HepG2 (cell line): ENCODE results near the gene SKI. TPM values are rescaled to one million over a fixed set of nuclear protein-coding genes. Genes with fewer than 3 reads are reported as not detected.

Experiments used
- ATAC-seq: fragments of 200-7000 bp; cut with Tn5 transposase; 3 replicates; pipeline ENCODE4 v1.9.1; 2020; ENCODE audit warnings: mild to moderate bottlenecking, moderate library complexity
- BruUV-seq: library from RNA; stranded (reverse); fragments of 400-500 nt; replicated peaks from 2 replicates; lab custom pipeline; 2021; lab: Mats Ljungman, UMichigan
- CTCF ChIA-PET: fragments of 300-600 bp; formaldehyde crosslinking; extraction: SDS; loops from one replicate; lab custom pipeline; 2021; ENCODE audit warnings: low total read pairs, inconsistent platforms, low intra/inter-chr PET ratio; lab: Yijun Ruan, JAX
- POLR2A ChIA-PET: fragments of 350-600 bp; sonication (Branson Sonifier 250); formaldehyde crosslinking; loops from one replicate; lab custom pipeline; 2020; ENCODE audit warnings: antibody characterized with exemption, inconsistent platforms; lab: Yijun Ruan, JAX
- DNase-seq: peaks from one replicate; pipeline ENCODE4 v3.0.0-alpha.2; 2015; ENCODE audit warnings: low spot score
- FAIRE-seq: peaks from 3 replicates; lab custom pipeline; 2011; peaks lifted over from hg19 to GRCh38; lab: Jason Lieb, UNC
- H2AFZ ChIP-seq: one replicate; pipeline ENCODE4 v1.6.1; 2011; ENCODE audit warnings: low read length, inconsistent platforms
- H3K27ac ChIP-seq: fragments of 300-600 bp; 3 replicates; pipeline ENCODE4 v1.8.0; 2011; ENCODE audit warnings: mixed run types, mild to moderate bottlenecking, mixed read lengths, low read length, inconsistent platforms; ENCODE audit not compliant: insufficient read depth; ENCODE audit errors: extremely low read length
- H3K27me3 ChIP-seq, 2 experiments: fragments of 200-600 bp in 1 of 2; 2 replicates in 1 of 2; 3 replicates in 1 of 2; pipeline versions ENCODE4 v1.6.0 to v1.8.0; 2011; ENCODE audit warnings: low read length in 2 of 2, mild to moderate bottlenecking in 2 of 2, moderate library complexity in 2 of 2, inconsistent platforms in 1 of 2; ENCODE audit not compliant: insufficient read depth in 2 of 2, control insufficient read depth in 1 of 2
- H3K36me3 ChIP-seq, 2 experiments: fragments of 200-600 bp in 1 of 2; replicated peaks in 1 of 2; 2 replicates in 1 of 2; 3 replicates in 1 of 2; pipeline versions ENCODE4 v1.5.1 to v1.8.0; 2011; ENCODE audit warnings: low read length in 2 of 2, inconsistent platforms in 1 of 2; ENCODE audit not compliant: insufficient read depth in 2 of 2, control insufficient read depth in 1 of 2
- H3K4me1 ChIP-seq: 2 replicates; pipeline ENCODE4 v1.5.1; 2012; ENCODE audit warnings: low read length, inconsistent platforms; ENCODE audit not compliant: insufficient read depth
- H3K4me2 ChIP-seq: 2 replicates; pipeline ENCODE4 v1.6.0; 2011; ENCODE audit warnings: low read depth, low read length, inconsistent platforms
- H3K4me3 ChIP-seq, 3 experiments: fragments of 200-600 bp in 1 of 3; sonication (generic), shearing (Covaris generic) in 1 of 3; replicated peaks in 1 of 3; 2 replicates each; pipeline ENCODE4 v1.5.1; 2011 to 2016; ENCODE audit warnings: low read length in 3 of 3, inconsistent platforms in 2 of 3, low read depth in 2 of 3, mild to moderate bottlenecking in 2 of 3, control low read depth in 1 of 3, mixed read lengths in 1 of 3; ENCODE audit not compliant: insufficient read depth in 1 of 3
- H3K79me2 ChIP-seq: one replicate; pipeline ENCODE4 v1.6.1; 2011; ENCODE audit warnings: low read length, inconsistent platforms; ENCODE audit not compliant: insufficient read depth
- H3K9ac ChIP-seq: 2 replicates; pipeline ENCODE4 v1.6.0; 2011; ENCODE audit warnings: mild to moderate bottlenecking, low read depth, low read length, inconsistent platforms; ENCODE audit not compliant: insufficient read depth
- H3K9me3 ChIP-seq: 2 replicates; pipeline ENCODE4 v1.5.1; 2012; ENCODE audit warnings: mild to moderate bottlenecking, low read length
- H4K20me1 ChIP-seq: 2 replicates; pipeline ENCODE4 v1.6.0; 2011; ENCODE audit warnings: inconsistent platforms, mild to moderate bottlenecking, low read length, moderate library complexity; ENCODE audit not compliant: insufficient read depth
- BHLHE40 ChIP-seq: IDR thresholded peaks from 2 replicates; pipeline ENCODE4 v1.6.1; 2011; ENCODE audit warnings: low read length, improper control_type of control experiment
- CREM ChIP-seq, 2 experiments: sonication (generic) in 1 of 2; formaldehyde crosslinking in 1 of 2; IDR thresholded peaks; 2 replicates each; pipeline versions ENCODE4 v1.4.0 to v1.6.1; 2016 to 2020; ENCODE audit warnings: antibody characterized with exemption in 1 of 2, mild to moderate bottlenecking in 1 of 2, missing genetic modification reagents in 1 of 2
- HOXA3 ChIP-seq: sonication (generic); formaldehyde crosslinking; IDR thresholded peaks from 2 replicates; pipeline ENCODE4 v1.5.0; 2020; ENCODE audit warnings: missing genetic modification reagents
- RBFOX2 ChIP-seq: fragments of 200-400 bp; formaldehyde crosslinking; IDR thresholded peaks from 2 replicates; pipeline ENCODE4 v1.6.1; 2017; ENCODE audit warnings: low read depth, mild to moderate bottlenecking, low read length
- SNRNP70 ChIP-seq: fragments of 200-400 bp; formaldehyde crosslinking; IDR thresholded peaks from 2 replicates; pipeline ENCODE4 v1.6.1; 2017; ENCODE audit warnings: mild to moderate bottlenecking, low read depth, low read length, moderate library complexity
- ZNF441 ChIP-seq: sonication (generic); formaldehyde crosslinking; IDR thresholded peaks from 2 replicates; pipeline ENCODE4 v1.7.0; 2021; ENCODE audit warnings: missing genetic modification reagents, borderline replicate concordance
- ZNF674 ChIP-seq: sonication (generic); formaldehyde crosslinking; IDR thresholded peaks from 2 replicates; pipeline ENCODE4 v1.5.0; 2020; ENCODE audit warnings: low read depth, mild to moderate bottlenecking, missing genetic modification reagents
- ZNF747 ChIP-seq: sonication (generic); formaldehyde crosslinking; IDR thresholded peaks from 2 replicates; pipeline ENCODE4 v1.8.1; 2023; ENCODE audit warnings: missing genetic modification reagents, mild to moderate bottlenecking, borderline replicate concordance
- WGBS: methylation state at CpG from one replicate; pipeline ENCODE4 v1.1.6; 2017; ENCODE audit warnings: low lambda C conversion rate; 5-methylcytosine and 5-hydroxymethylcytosine counted together
- in situ Hi-C: cut with HindIII; loops from 2 replicates; pipeline ENCODE4 v1.10.0; 2017; ENCODE audit warnings: low pct_unique_long_range_greater_than_20kb; ENCODE audit not compliant: extremely low pct_ligation_motif_present
- intact Hi-C: fragments of 100-400 bp; cut with micrococcal nuclease; formaldehyde crosslinking; loops from one replicate; pipeline ENCODE4 v1.10.0; 2022; ENCODE audit not compliant: unreplicated experiment
- polyA plus RNA-seq, 8 experiments: library from polyadenylated mRNA; depleted of rRNA in 3 of 8; stranded (reverse) in 7 of 8; unstranded in 1 of 8; fragments of >200 nt; fragmentation: Illumina TruSeq in 4 of 8; extraction: Trizol in 4 of 8; gene quantifications; 2 replicates each; pipeline versions ENCODE4 v1.2.1 to v1.2.3, GENCODE V29; 2011 to 2016; ENCODE audit warnings: low read depth in 4 of 8, missing spikeins in 1 of 8, mixed read lengths in 1 of 8; ENCODE audit not compliant: insufficient read depth in 1 of 8
- total RNA-seq, 5 experiments: library from RNA; depleted of rRNA; stranded (reverse); fragments of >200 nt; fragmentation: Illumina TruSeq; extraction: Trizol; gene quantifications; 2 replicates each; pipeline ENCODE4 v1.2.3, GENCODE V29; 2016; ENCODE audit warnings: low read depth in 1 of 5
- TF ChIP-seq, protein P1 (sequence below): sonication (generic); formaldehyde crosslinking; IDR thresholded peaks from 2 replicates; pipeline ENCODE4 v1.4.0; 2020; ENCODE audit warnings: missing genetic modification reagents

Gene SKI
- total and polyA plus RNA-seq, 2 of the 13 experiments (the other 11 are each of a cell fraction or from before 2014, with no cell fraction given), result 4.7 to 6.9 TPM

DNA sequence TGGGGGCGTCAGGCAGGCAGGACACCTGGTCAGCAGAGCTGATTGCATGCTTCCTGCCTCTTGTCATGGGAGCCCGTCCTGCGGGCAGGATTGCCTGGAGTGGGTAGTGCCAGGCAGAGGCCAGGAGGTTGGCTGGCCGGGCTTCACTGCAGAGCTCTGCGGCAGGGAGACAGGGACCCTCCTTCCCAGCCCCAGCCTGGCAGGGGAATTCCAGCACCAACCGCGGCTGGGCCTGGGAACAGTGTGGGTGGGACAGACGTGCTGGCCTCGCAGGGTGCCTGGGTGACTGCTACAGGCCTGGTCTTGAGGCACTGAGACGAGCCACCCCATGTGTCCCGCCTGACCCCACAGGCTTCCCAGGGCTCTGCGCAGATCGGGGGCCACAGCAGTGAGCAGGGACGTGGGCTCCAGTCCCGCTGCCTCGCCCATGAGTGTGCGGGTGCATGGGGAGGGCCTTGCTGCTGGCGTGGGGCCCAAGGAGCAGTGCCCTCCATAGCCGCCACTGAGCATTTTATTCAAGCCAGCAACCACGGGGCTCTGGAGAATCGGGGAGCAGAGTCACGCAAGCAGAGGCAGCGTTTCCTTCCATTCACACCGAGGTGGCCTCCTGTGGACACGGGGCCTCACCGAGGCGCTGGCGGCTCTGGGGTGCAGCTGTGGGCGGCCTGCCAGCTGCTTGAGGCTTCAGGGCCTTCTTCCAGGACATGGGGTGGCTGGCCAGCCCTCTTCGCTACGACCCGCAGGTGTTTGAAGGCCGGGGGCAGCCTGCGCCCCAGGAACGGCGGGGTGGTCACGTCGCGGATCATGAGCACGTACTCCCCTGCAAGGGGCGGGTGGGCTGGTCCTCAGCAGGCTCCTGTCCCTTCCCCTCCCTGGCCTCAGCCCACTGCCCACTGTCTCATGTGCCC, 92.9 kb downstream of the SKI start:
- no peak overlapping the region for H3K4me2 ChIP-seq
- H3K9ac ChIP-seq, result no peak overlapping the region
- intact Hi-C loops, result no loop called here
- FAIRE-seq (no peak), DNase-seq (no peak), ATAC-seq (no peak)
- H3K27me3 ChIP-seq, result peaks cover 21 to 75% of the 10 kb centered on the region in 2 experiments
- H3K79me2 ChIP-seq, result no peaks in the 10 kb centered on the region
- no peak overlapping the region for H2AFZ ChIP-seq
- CTCF ChIA-PET, result no interaction called here
- peaks cover 39% of the 10 kb centered on the region for H3K4me1 ChIP-seq
- H3K4me3 ChIP-seq, result no peak overlapping the region
- no peaks in the 10 kb centered on the region for H3K36me3 ChIP-seq
- in situ Hi-C loops, result no loop called here
- H3K27ac ChIP-seq, result no peak overlapping the region
- H3K9me3 ChIP-seq, result no peaks in the 10 kb centered on the region
- POLR2A ChIA-PET, result no interaction called here
- H4K20me1 ChIP-seq, result no peaks in the 10 kb centered on the region
- no CpG with 5 or more reads among the region's 41 CpGs for WGBS
- TF ChIP-seq BHLHE40, result no peak
- TF ChIP-seq CREM (IDR thresholded peaks at IDR 0.05), result no peak
- no peak for TF ChIP-seq CREM (CRISPR knock-in tag; IDR thresholded peaks at IDR 0.05)
- no peak for TF ChIP-seq RBFOX2
- TF ChIP-seq HOXA3 (CRISPR knock-in tag), result no peak
- no peak for TF ChIP-seq ZNF441 (CRISPR knock-in tag)
- no peak for TF ChIP-seq ZNF747 (CRISPR knock-in tag)
- no peak for TF ChIP-seq SNRNP70
- TF ChIP-seq, protein P1, sequence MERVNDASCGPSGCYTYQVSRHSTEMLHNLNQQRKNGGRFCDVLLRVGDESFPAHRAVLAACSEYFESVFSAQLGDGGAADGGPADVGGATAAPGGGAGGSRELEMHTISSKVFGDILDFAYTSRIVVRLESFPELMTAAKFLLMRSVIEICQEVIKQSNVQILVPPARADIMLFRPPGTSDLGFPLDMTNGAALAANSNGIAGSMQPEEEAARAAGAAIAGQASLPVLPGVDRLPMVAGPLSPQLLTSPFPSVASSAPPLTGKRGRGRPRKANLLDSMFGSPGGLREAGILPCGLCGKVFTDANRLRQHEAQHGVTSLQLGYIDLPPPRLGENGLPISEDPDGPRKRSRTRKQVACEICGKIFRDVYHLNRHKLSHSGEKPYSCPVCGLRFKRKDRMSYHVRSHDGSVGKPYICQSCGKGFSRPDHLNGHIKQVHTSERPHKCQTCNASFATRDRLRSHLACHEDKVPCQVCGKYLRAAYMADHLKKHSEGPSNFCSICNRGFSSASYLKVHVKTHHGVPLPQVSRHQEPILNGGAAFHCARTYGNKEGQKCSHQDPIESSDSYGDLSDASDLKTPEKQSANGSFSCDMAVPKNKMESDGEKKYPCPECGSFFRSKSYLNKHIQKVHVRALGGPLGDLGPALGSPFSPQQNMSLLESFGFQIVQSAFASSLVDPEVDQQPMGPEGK (CRISPR knock-in tag), result no peak
- no peak for TF ChIP-seq ZNF674 (CRISPR knock-in tag)
- TF ChIP-seq, all 625 proteins: peak for 0
- BruUV-seq, result no TSS peak
